Stimulated activated CD4-positive, alpha-beta T cell treated with anti-CD3 and anti-CD28 coated beads, Interleukin-12 subunit alpha, Interleukin-12 subunit beta, amount 100 ng/mL, for 4 hours (primary cell): ENCODE data around the gene PRKCD.

Experiments used
- DNase-seq: peaks from one replicate; pipeline ENCODE4 v3.0.0-alpha.2; 2020

PRKCD gene

GRCh38 chr3:53160660-53161449, at the start of gene PRKCD:
Gene PRKCD (plus strand): TSS chr3:53161209. CDS start chr3:53178423, 17,214 bp downstream.
- DNase-seq: peak; percentile 81

GRCh38 chr3:53111822-53112221, 49.2 kb upstream of the PRKCD start:
- no peak for DNase-seq

GRCh38 chr3:53113293-53114010, 47.6 kb upstream of the PRKCD start:
- DNase-seq: no peak

GRCh38 chr3:53114011-53114400, 47.0 kb upstream of the PRKCD start:
- DNase-seq: peak; percentile 72

DNA sequence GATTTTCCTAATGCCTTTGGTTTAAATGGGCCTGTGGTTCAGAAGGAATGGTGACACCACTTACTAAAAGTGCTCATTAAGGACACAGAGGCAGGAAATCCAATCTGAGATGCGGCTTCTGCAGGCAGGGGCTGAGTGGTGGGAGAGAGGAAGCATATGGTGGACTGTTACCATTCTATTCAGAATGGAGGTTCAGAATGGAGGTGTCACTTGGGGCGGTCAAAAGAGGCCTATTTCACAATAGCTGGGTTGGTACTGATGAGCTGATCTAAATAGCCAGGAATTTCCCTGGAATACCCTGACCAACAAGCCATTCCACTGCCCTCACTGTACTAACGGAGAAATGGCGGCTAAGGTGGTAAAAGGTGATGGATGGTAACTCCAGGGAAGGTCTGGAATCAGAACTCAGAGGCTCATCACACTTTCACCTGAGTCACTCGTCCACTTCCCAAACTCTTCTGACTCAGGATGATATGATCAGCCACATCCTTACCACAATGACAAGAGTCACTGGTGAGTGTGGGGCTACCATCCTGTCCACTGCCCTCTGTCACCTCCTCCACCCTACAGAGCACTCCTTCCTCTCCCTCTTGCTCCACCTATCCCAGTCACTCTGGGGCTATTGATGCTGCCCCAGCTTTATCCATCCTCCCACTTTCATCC, 46.5 kb upstream of the PRKCD start:
- no peak for DNase-seq

GRCh38 chr3:53116956-53117355, 44.1 kb upstream of the PRKCD start:
- DNase-seq: no peak

DNA sequence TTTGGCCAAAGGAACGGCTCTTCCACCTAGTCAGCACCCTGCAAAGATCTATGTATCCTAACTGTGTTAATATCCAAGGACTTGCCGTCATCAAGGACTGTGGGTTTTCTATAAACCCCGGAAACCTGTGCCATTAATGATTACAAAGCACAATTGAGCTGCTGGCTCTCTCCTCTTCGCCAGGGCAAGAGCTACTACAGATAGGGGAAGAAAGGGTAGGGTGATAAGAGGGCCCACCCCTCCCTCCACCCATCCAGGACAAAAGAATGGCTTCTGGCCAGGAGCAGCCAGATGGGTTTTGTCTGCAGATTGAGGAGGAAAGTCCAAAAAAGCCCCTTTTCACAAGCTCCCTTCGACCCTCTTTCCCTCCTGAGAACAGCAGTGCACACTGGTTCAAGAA, 40.7 kb upstream of the PRKCD start:
- DNase-seq: no peak

DNA sequence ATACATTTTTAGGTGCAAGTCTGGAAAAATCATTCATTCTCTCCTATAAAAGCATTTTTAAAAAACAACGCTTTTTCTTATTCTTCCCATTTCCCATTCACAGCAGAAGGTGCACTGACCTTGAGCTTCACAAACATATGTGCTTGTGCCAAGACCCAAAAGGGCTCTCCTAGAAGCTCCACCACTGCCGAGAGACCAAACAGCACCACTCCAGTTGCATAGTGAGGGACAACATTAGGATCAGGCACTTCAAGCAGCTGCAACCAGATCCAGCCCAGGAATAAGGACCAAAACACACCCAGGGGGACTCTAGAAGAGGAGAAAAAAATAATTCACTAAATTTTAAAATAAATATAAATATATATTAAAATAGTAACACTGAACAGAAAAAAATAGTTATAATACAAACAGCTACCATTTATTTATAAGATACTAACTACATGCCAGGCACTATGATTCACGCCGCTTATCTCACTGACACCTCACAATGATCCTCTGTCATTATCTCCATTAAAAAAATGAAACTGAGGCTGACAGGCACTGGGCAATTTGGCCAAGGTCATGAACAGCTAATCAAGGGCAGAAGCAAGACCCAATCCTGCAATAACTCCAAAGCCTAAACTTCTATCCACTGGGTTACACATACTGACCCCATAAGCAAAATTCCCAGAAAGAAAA, 38.6 kb upstream of the PRKCD start:
- no peak for DNase-seq

- no peak for DNase-seq
Measured at GRCh38 chr3:53122933-53123305, 38.1 kb upstream of the PRKCD start.

GRCh38 chr3:53123510-53123909, 37.5 kb upstream of the PRKCD start:
- no peak for DNase-seq

- DNase-seq: no peak
Measured at GRCh38 chr3:53123953-53124352, 37.1 kb upstream of the PRKCD start.

DNA sequence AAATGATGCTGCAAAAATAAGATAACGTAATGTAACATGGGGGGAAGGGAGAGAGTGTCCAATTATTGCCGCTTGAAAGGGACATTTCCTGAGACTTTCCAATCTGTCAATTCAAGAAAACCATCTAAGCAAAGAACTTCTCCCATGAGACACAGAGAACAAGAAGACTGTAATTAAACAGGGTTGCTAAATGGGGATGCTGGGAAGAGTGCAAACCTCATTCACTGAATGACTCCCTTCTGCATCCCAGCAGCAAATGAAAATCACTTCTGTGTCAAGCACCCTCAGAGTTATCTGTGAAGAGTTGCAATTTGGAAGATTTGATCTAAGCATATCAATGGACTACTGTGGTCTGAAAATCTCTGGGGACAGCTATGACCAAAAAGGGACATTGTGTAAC, 34.4 kb upstream of the PRKCD start:
- no peak for DNase-seq

- DNase-seq: no peak
Measured at GRCh38 chr3:53129344-53129743, 31.7 kb upstream of the PRKCD start.

DNA sequence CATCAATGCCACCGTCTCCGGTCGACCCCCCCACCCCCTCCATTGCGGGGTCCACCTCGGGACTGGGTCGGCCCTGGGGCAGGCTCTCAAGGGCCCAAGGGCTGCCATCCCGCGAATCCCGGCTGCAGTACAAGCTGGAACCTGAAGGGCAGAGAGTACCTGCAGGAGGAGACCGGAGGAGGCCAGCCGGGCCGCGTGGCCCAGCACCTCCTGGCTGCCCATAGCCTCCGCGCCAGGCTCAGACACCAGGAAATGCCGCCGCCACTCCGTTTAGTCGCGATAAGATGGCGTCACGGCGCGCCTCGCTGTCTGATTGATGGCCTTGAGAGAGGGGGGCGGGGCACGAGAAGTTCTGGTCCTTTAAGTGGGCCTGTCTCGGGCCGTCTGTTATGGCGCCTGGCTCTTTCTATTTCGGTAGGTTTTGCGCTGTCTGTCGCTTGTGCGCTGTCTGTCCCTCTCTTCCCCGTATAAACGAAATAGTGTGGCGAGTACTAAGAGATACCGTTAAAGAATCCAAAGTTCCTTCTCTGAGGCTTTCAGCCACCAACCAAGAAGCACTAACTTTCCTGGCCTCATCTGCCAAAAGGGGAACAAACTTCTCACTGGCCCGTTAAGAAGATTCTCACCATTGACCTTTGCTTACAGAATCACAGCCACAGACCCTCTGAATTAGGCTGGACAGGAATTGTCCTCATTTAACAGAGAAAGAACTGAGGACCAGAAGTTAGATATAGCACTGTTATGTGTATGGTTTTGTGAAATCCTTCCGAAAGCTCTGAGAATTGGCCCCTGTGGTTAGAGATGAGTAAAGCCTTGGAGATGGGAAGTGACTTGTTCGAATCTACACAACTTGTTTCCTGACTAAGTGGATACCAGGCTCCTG, 30.6 kb upstream of the PRKCD start, which contains the start of gene RFT1:
TSS of gene RFT1 (minus strand) at position 257 of the 883 bp plus-strand sequence. CDS start at position 222, 35 bp downstream.
- peak; percentile 98 for DNase-seq

GRCh38 chr3:53131096-53131495, 29.9 kb upstream of the PRKCD start:
- no peak for DNase-seq

DNA sequence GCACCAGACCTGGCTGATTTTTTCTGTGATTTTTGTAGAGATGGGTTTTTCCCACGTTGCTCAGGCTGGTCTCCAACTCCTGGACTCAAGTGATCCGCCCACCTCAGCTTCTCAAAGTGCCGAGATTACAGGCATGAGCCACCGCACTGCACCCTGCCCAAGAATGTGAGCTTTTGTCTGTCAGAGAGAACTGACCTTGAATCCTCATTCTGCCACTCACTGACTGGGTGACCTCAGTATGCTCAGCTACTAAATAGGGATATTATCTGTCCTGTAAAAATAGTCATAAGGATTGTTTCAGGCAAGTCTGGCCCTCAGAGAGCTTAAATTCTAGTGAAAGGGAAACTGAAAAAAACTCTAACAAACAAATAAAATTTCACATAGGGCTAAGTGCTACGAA, 28.7 kb upstream of the PRKCD start:
- no peak for DNase-seq

- DNase-seq: peak; percentile 50
Measured at GRCh38 chr3:53134631-53135232, 26.3 kb upstream of the PRKCD start.

GRCh38 chr3:53137221-53137620, 23.8 kb upstream of the PRKCD start:
- DNase-seq: no peak

- no peak for DNase-seq
Measured at GRCh38 chr3:53137835-53138446, 23.1 kb upstream of the PRKCD start.

- no peak for DNase-seq
Measured at GRCh38 chr3:53139906-53140846, 20.8 kb upstream of the PRKCD start.
